Measurements from ENCODE around the gene S100A6. TPM values are rescaled to one million over a fixed set of nuclear protein-coding genes. Genes with fewer than 3 reads are reported as not detected.

S100A6 gene
- total and polyA plus RNA-seq, 4 donors: 5.7 to 124 (median 28.7) TPM

DNA sequence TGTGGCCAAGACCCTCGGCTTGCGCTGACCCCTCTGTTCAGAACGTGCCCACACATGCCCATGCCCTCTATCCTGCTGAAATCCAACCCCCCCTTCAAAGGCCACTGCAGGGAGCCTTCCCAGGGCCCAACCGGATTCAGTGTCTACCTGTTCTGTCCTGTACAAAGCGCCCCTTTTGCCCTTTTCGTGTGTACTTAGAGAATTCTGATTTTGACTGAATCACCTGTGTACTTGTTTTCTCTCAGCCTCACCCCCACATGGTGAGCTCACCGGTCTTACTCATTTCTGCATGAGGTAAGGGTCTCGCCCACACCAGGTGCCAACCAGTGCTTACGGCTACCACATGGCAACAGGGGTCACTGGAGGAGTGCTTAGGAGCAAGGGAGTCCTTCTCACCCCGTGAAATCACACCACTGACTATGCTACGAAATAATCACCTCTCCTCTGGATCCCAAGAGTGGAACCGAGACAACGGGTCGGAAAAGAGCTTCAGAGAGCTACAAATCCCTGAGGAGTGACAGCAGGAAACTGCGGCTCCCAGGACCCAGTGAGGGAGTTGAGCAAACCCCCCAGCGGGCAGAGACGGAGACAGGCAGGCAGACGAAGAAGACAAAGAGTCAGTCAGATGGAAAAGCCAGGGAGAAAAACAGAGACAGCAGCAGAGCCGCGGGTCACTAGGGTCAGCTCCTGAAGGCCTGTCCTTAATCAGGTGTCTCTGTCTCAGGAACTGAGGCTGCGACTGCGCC is 32.0 kb upstream of the S100A6 start:
- Histone ChIP-seq H3K4me3 (ENCODE audit: low read depth in 1 of 3, low read length in 3 of 3) (no peak overlapping the region), H3K9ac (ENCODE audit: low read depth in 1 of 2, low read length in 2 of 2) (no peak overlapping the region), H3K27ac (ENCODE audit: low read depth in 1 of 2, low read length in 2 of 2) (no peak overlapping the region), H3K9me3 (ENCODE audit: control insufficient read depth in 4 of 4, low read length in 3 of 4) (no peaks in the 10 kb centered on the region), H3K36me3 (ENCODE audit: control insufficient read depth in 4 of 4, insufficient read depth in 3 of 4, low read depth in 1 of 4, low read length in 3 of 4) (no peaks in the 10 kb centered on the region), H3K27me3 (ENCODE audit: control insufficient read depth in 4 of 4, insufficient read depth in 4 of 4, low read length in 3 of 4) (no peaks in the 10 kb centered on the region), H3K4me1 (ENCODE audit: control insufficient read depth in 4 of 4, insufficient read depth in 4 of 4, low read length in 3 of 4) (peaks cover 0 to 9% (median 4%) of the 10 kb centered on the region in 4 donors)
- DNase-seq (ENCODE audit: low spot score): no peak
- no peak for TF ChIP-seq CTCF (IDR thresholded peaks at IDR 0.05; ENCODE audit: low read depth, low read length, missing input control)
- no peak for TF ChIP-seq JUND (IDR thresholded peaks at IDR 0.05)
- TF ChIP-seq, protein P1, sequence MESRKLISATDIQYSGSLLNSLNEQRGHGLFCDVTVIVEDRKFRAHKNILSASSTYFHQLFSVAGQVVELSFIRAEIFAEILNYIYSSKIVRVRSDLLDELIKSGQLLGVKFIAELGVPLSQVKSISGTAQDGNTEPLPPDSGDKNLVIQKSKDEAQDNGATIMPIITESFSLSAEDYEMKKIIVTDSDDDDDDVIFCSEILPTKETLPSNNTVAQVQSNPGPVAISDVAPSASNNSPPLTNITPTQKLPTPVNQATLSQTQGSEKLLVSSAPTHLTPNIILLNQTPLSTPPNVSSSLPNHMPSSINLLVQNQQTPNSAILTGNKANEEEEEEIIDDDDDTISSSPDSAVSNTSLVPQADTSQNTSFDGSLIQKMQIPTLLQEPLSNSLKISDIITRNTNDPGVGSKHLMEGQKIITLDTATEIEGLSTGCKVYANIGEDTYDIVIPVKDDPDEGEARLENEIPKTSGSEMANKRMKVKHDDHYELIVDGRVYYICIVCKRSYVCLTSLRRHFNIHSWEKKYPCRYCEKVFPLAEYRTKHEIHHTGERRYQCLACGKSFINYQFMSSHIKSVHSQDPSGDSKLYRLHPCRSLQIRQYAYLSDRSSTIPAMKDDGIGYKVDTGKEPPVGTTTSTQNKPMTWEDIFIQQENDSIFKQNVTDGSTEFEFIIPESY (IDR thresholded peaks at IDR 0.05): no peak
- TF ChIP-seq YY1 (IDR thresholded peaks at IDR 0.05): no peak
- TF ChIP-seq RAD21 (IDR thresholded peaks at IDR 0.05): no peak
- TF ChIP-seq FOXA2 (IDR thresholded peaks at IDR 0.05): no peak
- TF ChIP-seq RXRA (IDR thresholded peaks at IDR 0.05): no peak
- TF ChIP-seq, protein P2, sequence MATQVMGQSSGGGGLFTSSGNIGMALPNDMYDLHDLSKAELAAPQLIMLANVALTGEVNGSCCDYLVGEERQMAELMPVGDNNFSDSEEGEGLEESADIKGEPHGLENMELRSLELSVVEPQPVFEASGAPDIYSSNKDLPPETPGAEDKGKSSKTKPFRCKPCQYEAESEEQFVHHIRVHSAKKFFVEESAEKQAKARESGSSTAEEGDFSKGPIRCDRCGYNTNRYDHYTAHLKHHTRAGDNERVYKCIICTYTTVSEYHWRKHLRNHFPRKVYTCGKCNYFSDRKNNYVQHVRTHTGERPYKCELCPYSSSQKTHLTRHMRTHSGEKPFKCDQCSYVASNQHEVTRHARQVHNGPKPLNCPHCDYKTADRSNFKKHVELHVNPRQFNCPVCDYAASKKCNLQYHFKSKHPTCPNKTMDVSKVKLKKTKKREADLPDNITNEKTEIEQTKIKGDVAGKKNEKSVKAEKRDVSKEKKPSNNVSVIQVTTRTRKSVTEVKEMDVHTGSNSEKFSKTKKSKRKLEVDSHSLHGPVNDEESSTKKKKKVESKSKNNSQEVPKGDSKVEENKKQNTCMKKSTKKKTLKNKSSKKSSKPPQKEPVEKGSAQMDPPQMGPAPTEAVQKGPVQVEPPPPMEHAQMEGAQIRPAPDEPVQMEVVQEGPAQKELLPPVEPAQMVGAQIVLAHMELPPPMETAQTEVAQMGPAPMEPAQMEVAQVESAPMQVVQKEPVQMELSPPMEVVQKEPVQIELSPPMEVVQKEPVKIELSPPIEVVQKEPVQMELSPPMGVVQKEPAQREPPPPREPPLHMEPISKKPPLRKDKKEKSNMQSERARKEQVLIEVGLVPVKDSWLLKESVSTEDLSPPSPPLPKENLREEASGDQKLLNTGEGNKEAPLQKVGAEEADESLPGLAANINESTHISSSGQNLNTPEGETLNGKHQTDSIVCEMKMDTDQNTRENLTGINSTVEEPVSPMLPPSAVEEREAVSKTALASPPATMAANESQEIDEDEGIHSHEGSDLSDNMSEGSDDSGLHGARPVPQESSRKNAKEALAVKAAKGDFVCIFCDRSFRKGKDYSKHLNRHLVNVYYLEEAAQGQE (IDR thresholded peaks at IDR 0.05): no peak
- no peak for TF ChIP-seq NR2F2 (IDR thresholded peaks at IDR 0.05)
- TF ChIP-seq, protein P3, sequence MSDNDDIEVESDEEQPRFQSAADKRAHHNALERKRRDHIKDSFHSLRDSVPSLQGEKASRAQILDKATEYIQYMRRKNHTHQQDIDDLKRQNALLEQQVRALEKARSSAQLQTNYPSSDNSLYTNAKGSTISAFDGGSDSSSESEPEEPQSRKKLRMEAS (IDR thresholded peaks at IDR 0.05): no peak
- WGBS: 87% methylated on average over 22 of the region's 22 CpGs

- TF ChIP-seq JUND (IDR thresholded peaks at IDR 0.05) (peak; percentile 89 to 92), SP1 (IDR thresholded peaks at IDR 0.05) (no peak)
- peaks cover 0 to 9% (median 4%) of the 10 kb centered on the region in 4 donors for H3K4me1 ChIP-seq (ENCODE audit: control insufficient read depth in 4 of 4, insufficient read depth in 4 of 4, low read length in 3 of 4)
- no peak for DNase-seq (ENCODE audit: low spot score)
Measured at GRCh38 chr1:153566414-153567371, 30.9 kb upstream of the S100A6 start.

More at GRCh38 chr1:153566414-153567371, 30.9 kb upstream of the S100A6 start:
- Histone ChIP-seq H3K27ac (ENCODE audit: low read depth in 1 of 2, low read length in 2 of 2) (peak overlapping the region in 1 of 2 donors; percentile 68), H3K36me3 (ENCODE audit: control insufficient read depth in 4 of 4, insufficient read depth in 3 of 4, low read depth in 1 of 4, low read length in 3 of 4) (no peaks in the 10 kb centered on the region), H3K27me3 (ENCODE audit: control insufficient read depth in 4 of 4, insufficient read depth in 4 of 4, low read length in 3 of 4) (no peaks in the 10 kb centered on the region), H3K9me3 (ENCODE audit: control insufficient read depth in 4 of 4, low read length in 3 of 4) (no peaks in the 10 kb centered on the region), H3K4me3 (ENCODE audit: low read depth in 1 of 3, low read length in 3 of 3) (no peak overlapping the region), H3K9ac (ENCODE audit: low read depth in 1 of 2, low read length in 2 of 2) (no peak overlapping the region)
- 77% methylated on average over 16 of the region's 16 CpGs for WGBS

All from liver (tissue), 9 donors.